ENCODE measurements around the gene SYNE3.

The SYNE3 gene

GRCh38 chr14:95469134-95469481 lies 47.3 kb downstream of the SYNE3 start:
- no peak for DNase-seq

GRCh38 chr14:95468448-95469133 lies 47.9 kb downstream of the SYNE3 start:
- DNase-seq = no peak

DNA sequence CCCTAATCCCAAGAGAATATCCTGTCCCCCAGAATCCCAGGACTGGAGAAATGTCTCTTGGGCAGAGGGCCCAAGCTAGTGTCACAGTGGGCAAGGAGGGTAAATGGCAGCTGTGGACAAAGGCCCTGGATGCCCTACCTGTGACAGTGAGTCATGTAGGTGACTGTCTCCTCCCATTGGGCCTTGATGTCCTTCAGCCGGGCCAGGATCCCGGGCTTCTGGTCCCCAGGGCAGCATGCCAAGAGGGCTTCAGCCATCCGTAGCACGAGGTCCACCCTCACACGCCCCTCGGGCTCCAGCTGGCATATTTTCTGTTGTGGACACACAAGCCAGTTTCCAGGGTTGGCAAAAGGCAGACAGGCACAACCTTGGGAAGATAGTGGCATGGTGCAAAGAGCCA lies 48.8 kb downstream of the SYNE3 start:
- no peak for DNase-seq

- DNase-seq = no peak
Observed at GRCh38 chr14:95467232-95467631, 49.2 kb downstream of the SYNE3 start.
